Spleen (tissue), 11 donors: Measurements from ENCODE around the gene PDK2. TPM values are rescaled to one million over a fixed set of nuclear protein-coding genes. Genes with fewer than 3 reads are reported as not detected.

Source experiments
- DNase-seq: peaks from one replicate; pipeline ENCODE4 v3.0.0-alpha.2; 2020
- H3K27ac ChIP-seq, 8 donors: fragments of 200-600 bp; sonication (generic) in 7 of 8; 1 replicate in 4 of 8; 2 replicates in 4 of 8; pipeline versions ENCODE4 v1.5.0 to v1.8.0; 2016 to 2021; ENCODE audit warnings: inconsistent platforms in 4 of 8, mild to moderate bottlenecking in 4 of 8, moderate library complexity in 1 of 8
- H3K27me3 ChIP-seq, 7 donors: fragments of 200-600 bp; sonication (generic) in 6 of 7; replicated peaks in 1 of 7; 1 replicate in 4 of 7; 2 replicates in 3 of 7; pipeline versions ENCODE4 v1.5.0 to v1.8.0; 2016 to 2021; ENCODE audit warnings: inconsistent platforms in 3 of 7, mild to moderate bottlenecking in 1 of 7
- H3K36me3 ChIP-seq, 6 donors: fragments of 200-600 bp; sonication (generic) in 5 of 6; 1 replicate in 4 of 6; 2 replicates in 2 of 6; pipeline versions ENCODE4 v1.5.0 to v1.8.0; 2016 to 2021; ENCODE audit warnings: inconsistent platforms in 2 of 6
- H3K4me1 ChIP-seq, 6 donors: fragments of 200-600 bp; sonication (generic) in 5 of 6; 1 replicate in 3 of 6; 2 replicates in 3 of 6; pipeline versions ENCODE4 v1.5.0 to v1.8.0; 2016 to 2021; ENCODE audit warnings: inconsistent platforms in 3 of 6
- H3K4me3 ChIP-seq, 8 donors: fragments of 200-600 bp; sonication (generic) in 7 of 8; 1 replicate in 4 of 8; 2 replicates in 4 of 8; pipeline versions ENCODE4 v1.5.0 to v1.8.0; 2016 to 2021; ENCODE audit warnings: inconsistent platforms in 4 of 8, mild to moderate bottlenecking in 4 of 8, moderate library complexity in 2 of 8
- H3K9me3 ChIP-seq, 8 donors: fragments of 200-600 bp; sonication (generic) in 7 of 8; 1 replicate in 4 of 8; 2 replicates in 4 of 8; pipeline versions ENCODE4 v1.5.0 to v1.8.0; 2016 to 2021; ENCODE audit warnings: inconsistent platforms in 4 of 8
- CTCF ChIP-seq, 11 experiments: fragments of 200-600 bp in 7 of 11; fragments of 450-650 bp in 4 of 11; sonication (generic) in 4 of 11; IDR thresholded peaks in 8 of 11; conservative IDR thresholded peaks in 3 of 11; 1 replicate in 7 of 11; 2 replicates in 4 of 11; pipeline versions ENCODE4 v1.4.0 to v1.8.0; 2016 to 2021; ENCODE audit warnings: antibody characterized with exemption in 11 of 11, inconsistent platforms in 4 of 11, mild to moderate bottlenecking in 1 of 11
- POLR2A ChIP-seq, 3 donors: fragments of 450-650 bp; IDR thresholded peaks; one replicate each; pipeline ENCODE4 v1.5.1; 2017; ENCODE audit warnings: antibody characterized with exemption in 3 of 3, mild to moderate bottlenecking in 1 of 3
- POLR2AphosphoS5 ChIP-seq, 3 donors: sonication (generic); formaldehyde crosslinking; IDR thresholded peaks; one replicate each; pipeline ENCODE4 v1.5.1; 2017; ENCODE audit warnings: antibody characterized with exemption in 3 of 3
- WGBS, 5 donors: extraction: QIAGEN DNeasy Blood & Tissue Kit in 3 of 5; methylation state at CpG; one replicate each; pipeline versions ENCODE4 v1.1.5 to v1.1.7; 2013 to 2018; 5-methylcytosine and 5-hydroxymethylcytosine counted together
- intact Hi-C: fragments of 100-400 bp; cut with DNase I; formaldehyde crosslinking; loops from one replicate; pipeline ENCODE4 v1.15.0; 2023; ENCODE audit warnings: low total_unique reads
- polyA plus RNA-seq, 3 donors: library from polyadenylated mRNA; stranded (reverse); fragments of 200-250 nt; gene quantifications; one replicate each; pipeline ENCODE4 v1.2.1, GENCODE V29; 2013
- total RNA-seq, 7 donors: library from RNA; depleted of rRNA in 3 of 7; stranded (reverse); fragments of >200 nt in 3 of 7; fragmentation: NEBNext Ultra II Directional in 4 of 7; extraction: Animal tissue kit (Norgen Biotek cat#: 25700) in 4 of 7; gene quantifications; one replicate each; pipeline versions ENCODE4 v1.1.0 to v1.2.1, GENCODE V29; 2016 to 2021
- donor health status: healthy with polysubstance abuse.
- donor health status: DM: no; HTN: no; CAD: no; lungs with moderate emphysema.
- donor health status: DM: no; HTN: no; CAD: no.
- donor health status: Bipolar disorder and iron deficiency.
- donor health status: healthy.
- donor health status: DM: no; HTN: no; CAD: no.
- donor health status: DM: yes; HTN: yes; CAD: no.

The PDK2 gene
- total and polyA plus RNA-seq, 10 donors, result 8.7 to 41.5 (median 24.3) TPM

GRCh38 chr17:50099003-50099402 lies 3.9 kb downstream of the PDK2 start:
- no peak for DNase-seq
- intact Hi-C loops, result no loop called here
- H3K4me3 ChIP-seq, result no peak overlapping the region
- 75 to 87% (median 84%) methylated on average over 5 of the region's 5 CpGs for WGBS, 5 donors
- H3K4me1 ChIP-seq, result peaks cover 14 to 78% (median 39%) of the 10 kb centered on the region in 6 donors
- no peaks in the 10 kb centered on the region for H3K27me3 ChIP-seq
- H3K36me3 ChIP-seq, result peaks cover 0 to 72% (median 26%) of the 10 kb centered on the region in 6 donors
- TF ChIP-seq CTCF (IDR thresholded peaks at IDR 0.05 in 8 of 11, conservative IDR thresholded peaks at IDR 0.05 in 3 of 11) (no peak), POLR2A (IDR thresholded peaks at IDR 0.05) (no peak), POLR2AphosphoS5 (IDR thresholded peaks at IDR 0.05) (no peak)
- no peaks in the 10 kb centered on the region for H3K9me3 ChIP-seq
- H3K27ac ChIP-seq, result no peak overlapping the region

GRCh38 chr17:50100480-50100883 lies 5.3 kb downstream of the PDK2 start:
- DNase-seq, result no peak
- H3K27ac ChIP-seq, result no peak overlapping the region
- no peaks in the 10 kb centered on the region for H3K27me3 ChIP-seq
- peaks cover 14 to 66% (median 34%) of the 10 kb centered on the region in 6 donors for H3K4me1 ChIP-seq
- peaks cover 0 to 83% (median 28%) of the 10 kb centered on the region in 6 donors for H3K36me3 ChIP-seq
- H3K9me3 ChIP-seq, result no peaks in the 10 kb centered on the region
- intact Hi-C loops, result no loop called here
- WGBS, 5 donors, result 75 to 81% (median 77%) methylated on average over 5 of the region's 5 CpGs
- TF ChIP-seq POLR2AphosphoS5 (IDR thresholded peaks at IDR 0.05) (no peak), POLR2A (IDR thresholded peaks at IDR 0.05) (no peak), CTCF (IDR thresholded peaks at IDR 0.05 in 8 of 11, conservative IDR thresholded peaks at IDR 0.05 in 3 of 11) (no peak)
- no peak overlapping the region for H3K4me3 ChIP-seq

GRCh38 chr17:50100921-50101345 lies 5.8 kb downstream of the PDK2 start:
- peaks cover 9 to 61% (median 31%) of the 10 kb centered on the region in 6 donors for H3K4me1 ChIP-seq
- intact Hi-C loops, result no loop called here
- H3K36me3 ChIP-seq, result peaks cover 0 to 87% (median 31%) of the 10 kb centered on the region in 6 donors
- H3K9me3 ChIP-seq, result no peaks in the 10 kb centered on the region
- H3K27me3 ChIP-seq, result no peaks in the 10 kb centered on the region
- WGBS, 5 donors, result 68 to 87% (median 75%) methylated on average over 15 of the region's 15 CpGs
- H3K4me3 ChIP-seq, result no peak overlapping the region
- no peak for DNase-seq
- TF ChIP-seq POLR2A (IDR thresholded peaks at IDR 0.05) (no peak), POLR2AphosphoS5 (IDR thresholded peaks at IDR 0.05) (no peak), CTCF (IDR thresholded peaks at IDR 0.05 in 8 of 11, conservative IDR thresholded peaks at IDR 0.05 in 3 of 11) (no peak)
- peak overlapping the region in 1 of 8 donors; percentile 48 for H3K27ac ChIP-seq

- Histone ChIP-seq H3K4me3 (no peak overlapping the region), H3K4me1 (peaks cover 3 to 55% (median 24%) of the 10 kb centered on the region in 6 donors), H3K27ac (peak overlapping the region in 5 of 8 donors; percentile 32 to 56 (median 51)), H3K9me3 (no peaks in the 10 kb centered on the region), H3K27me3 (no peaks in the 10 kb centered on the region), H3K36me3 (peaks cover 0 to 94% (median 37%) of the 10 kb centered on the region in 6 donors)
- intact Hi-C loops, result no loop called here
- DNase-seq, result no peak
- 80 to 97% (median 84%) methylated on average over 14 to 17 of the region's 17 CpGs for WGBS, 5 donors
- no peak for TF ChIP-seq CTCF (IDR thresholded peaks at IDR 0.05 in 8 of 11, conservative IDR thresholded peaks at IDR 0.05 in 3 of 11)
- peak in 2 of 3 donors; percentile 52 to 53 for TF ChIP-seq POLR2AphosphoS5 (IDR thresholded peaks at IDR 0.05)
Observed at GRCh38 chr17:50101346-50102163, 6.4 kb downstream of the PDK2 start.
